NCI-H2081 treated with DMSO at 0.1 percent for 48 hours (cell line): ENCODE results near the gene COG6.

Experiments used
- DNase-seq: peaks from one replicate; lab custom pipeline; 2025; lab: John Stamatoyannopoulos, UW

The COG6 gene

DNA sequence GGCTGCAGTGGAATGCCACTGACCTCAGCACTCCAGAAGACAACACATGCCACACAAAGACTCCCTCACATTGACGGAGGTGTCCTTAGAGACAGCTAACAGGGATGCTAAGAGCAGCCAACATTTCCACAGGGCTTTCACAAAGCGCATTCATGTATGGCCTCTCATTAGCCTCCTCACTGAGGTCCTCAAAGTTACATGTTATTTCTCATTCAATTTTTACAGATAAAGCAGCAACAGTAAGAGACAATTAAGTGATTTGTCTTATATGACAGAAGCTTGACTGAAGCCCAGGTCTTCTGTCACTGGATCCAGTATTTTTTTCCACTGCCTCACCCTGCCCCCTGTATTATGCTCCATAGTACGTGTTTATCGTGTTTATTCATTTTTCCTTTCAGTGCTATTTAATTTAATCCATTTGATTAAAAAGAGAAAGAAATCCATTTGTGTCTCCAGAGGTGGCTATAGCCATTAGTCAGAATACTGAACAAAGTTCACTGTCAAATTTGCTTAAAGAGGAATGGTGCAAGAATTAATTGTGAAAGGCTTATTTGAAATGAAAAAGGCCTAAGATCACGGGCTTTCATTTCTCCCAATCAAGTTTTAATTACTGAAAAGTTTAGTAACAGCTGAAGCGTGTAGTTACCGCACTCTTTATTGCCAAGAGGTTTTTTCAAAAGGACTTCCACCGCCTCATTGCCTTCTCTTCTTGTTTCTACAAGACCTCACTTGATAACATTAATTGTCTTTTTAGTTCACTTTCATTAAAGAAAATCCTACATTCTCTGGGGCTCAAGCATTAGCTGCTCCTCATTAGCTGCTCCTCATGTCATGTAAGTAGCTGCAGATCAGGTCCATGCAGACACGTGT, 115.0 kb downstream of the COG6 start:
- no peak for DNase-seq

DNA sequence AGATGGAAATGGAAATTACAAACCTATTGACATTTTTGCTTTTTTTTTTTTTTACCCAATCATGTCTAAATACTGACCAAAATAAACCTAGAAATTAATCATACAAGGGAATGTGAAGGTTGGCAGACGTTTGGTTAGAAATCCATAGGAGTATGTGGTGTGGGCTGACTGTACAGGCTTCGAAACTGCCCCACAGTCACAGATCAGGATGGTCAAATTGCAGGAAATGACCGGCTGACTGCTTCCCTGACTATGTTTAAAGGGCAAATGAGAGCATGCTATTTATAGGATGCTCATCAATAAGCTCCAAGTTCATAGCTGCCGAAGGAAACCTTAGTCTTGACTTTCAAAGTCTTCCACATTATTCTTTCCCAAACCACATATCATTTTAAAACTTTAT, 118.4 kb downstream of the COG6 start:
- no peak for DNase-seq

DNA sequence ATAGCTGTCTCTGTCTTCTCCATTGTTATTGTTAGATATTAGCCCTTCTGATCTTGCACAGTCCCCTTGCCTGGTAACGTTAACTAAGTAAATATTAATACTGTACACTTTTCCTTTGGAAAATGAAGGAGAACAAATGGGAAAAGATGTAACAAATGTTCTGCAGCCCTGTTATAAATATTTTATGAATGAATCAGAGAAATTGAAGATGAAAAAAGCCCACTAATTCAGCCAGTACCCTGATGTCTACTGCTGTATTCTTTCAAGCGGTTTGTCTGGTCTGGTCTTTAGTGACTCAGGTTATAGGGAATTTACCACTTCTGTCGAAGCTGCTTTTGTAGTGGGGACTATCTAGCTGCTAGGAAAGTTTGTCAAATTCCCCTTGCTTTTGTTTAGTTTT, 121.0 kb downstream of the COG6 start:
- no peak for DNase-seq

DNA sequence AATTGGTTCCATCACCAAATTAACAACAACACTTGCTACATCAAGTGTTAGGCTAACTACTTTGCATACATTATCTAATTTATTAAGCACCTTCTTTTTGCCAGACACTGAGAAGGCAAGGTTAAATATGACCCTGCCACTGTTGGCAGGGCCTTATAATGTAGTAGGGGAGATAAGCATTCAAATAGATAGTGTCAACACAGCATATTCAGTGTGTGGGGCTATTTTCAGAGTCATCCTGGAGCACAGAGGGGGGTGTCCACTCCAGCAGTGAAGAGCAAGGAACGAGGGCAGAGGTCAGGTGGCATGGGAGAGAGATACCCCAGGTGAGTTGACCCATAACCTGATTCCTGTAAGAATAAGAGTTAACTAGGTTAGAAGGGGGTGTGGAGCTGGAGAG, 121.6 kb downstream of the COG6 start:
- DNase-seq, result no peak

DNA sequence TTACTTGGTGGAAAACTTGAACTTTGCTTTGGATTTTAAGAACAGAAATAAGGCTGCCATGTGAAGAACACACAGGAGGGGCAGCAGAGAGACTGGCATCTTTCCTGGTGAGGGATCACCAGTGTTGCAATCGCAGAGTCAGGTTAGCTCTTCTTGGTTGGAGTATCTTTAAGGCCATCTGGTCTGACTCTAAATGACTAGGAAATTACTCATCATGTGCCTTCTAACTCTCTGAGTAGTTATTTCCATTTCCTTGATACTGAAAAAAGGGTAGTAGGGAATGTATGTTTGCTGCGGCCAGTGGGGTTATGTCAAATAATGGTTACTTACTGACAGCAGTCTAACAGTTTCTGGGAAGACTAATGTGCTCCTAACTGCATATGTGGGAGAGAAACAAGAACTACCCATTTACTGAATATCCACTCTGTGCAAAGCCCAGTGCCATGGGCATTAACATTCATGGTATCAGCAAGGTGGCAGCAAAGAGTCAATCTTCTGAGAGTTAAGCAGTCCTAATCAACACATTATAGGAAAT, 122.1 kb downstream of the COG6 start:
- no peak for DNase-seq

DNA sequence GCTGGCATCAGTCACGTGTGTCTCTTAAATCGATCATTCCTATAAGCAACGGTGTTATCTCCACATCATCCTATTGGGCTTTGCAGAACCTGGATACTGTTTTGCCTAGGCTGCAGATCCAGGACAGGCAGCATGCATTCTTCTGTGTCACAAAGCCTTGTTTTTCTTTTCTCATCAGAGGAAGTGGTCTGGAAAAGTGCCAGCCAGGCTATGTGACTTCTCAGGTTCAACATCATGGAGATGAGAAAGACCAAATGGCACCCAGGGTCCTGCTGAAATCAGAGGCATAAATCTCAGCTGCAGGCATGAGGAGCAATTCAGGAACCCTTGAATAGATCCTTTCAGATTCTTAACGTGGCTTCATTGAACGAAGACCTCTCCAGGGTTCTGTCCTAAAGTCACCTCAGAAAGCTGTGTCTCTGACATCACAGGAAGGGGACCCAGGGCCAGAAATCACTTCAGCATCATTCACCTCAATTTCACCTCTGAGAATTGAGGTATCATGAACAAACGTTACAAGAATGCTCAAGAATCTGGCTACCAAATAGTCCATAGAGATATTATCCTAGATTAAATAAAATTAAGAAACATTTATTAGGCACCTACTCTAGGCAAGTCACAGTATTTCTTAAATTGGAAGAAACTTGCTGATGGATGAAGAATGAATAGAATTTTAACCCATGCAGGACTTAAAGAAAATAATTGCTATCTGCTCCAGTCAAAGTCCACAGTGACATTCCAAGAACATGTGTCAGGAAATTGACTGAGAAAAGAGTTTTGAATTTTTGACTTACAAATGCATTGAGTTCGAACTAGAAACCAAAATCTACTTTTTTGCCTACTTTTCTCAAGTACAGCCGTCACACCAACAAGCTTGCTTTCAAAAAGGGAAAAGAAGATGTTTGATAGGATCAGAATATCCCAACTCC, 124.1 kb downstream of the COG6 start:
- no peak for DNase-seq

DNA sequence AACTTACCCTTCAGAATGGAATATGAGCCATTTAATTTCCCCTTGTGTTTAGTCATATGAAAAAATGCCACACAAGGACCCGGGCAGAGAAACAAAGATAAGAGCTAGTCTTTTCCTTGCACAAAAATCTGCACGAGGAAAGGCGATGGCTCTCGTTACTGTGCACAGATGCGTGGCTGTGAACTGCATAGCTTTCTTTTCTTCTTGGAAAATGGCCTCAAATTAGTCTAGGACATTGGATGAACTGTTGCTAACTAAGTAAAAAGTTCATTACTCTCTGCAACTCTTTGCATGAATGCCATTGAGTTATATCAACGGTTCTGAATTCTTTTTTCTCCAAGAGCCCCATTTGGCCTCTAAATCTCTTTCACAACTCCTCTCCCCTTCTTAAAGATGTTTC, 125.2 kb downstream of the COG6 start:
- no peak for DNase-seq

DNA sequence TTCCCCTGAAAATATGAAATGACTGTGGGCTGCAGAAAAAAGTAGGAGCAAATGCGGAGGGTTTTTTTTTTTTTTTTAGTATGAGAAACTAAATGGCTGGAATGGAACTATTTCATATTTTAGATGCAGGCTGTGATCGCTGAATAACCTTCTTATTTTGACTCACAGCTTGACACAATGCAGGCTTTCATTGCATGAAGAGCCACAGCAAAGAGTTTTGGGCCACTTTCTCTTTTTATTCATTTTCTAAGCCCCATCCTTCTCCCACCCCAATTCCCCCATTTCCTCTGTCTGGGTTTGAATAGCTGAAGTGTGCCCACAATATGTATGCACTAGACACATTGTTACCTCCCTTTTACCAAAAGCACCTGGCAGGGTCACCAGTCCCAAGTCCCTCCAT, 125.9 kb downstream of the COG6 start:
- DNase-seq, result no peak

DNA sequence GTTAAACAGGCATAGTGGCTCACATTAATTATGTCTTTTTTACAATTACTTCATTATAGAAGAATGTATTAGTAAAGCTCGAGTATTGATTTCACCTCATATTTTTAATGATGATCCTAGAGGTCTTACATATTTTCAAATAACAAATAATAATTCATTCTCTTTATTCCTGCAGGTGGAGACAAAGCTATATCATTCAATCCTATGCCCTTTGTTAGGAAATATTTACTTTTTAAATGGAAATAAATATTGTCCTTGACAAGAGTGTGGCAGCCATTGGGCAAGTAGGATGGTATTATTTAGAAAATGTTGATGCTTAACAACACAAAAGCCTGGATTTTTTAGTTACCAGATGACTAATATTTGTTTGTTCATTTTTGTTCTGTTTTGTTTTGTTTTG, 127.6 kb downstream of the COG6 start:
- no peak for DNase-seq

DNA sequence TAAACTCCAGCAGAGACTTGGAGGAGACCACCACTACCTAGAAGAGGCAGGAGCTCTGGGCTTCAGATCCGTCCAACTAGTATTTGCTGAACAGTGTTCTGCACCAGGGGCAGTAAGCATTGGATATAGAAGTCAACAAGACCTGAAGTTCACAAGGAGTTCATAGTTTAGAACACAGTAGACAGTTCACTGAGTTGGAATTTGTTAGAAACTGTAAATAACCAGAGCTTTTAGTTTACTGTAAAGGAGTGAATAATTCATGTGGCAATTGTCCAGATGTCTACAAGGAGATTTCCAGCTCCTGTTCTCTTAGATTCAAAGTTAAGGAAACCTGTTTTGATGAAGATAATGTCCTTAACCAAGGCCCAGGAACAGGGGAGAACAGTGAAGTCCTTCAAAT, 128.9 kb downstream of the COG6 start:
- DNase-seq, result no peak

DNA sequence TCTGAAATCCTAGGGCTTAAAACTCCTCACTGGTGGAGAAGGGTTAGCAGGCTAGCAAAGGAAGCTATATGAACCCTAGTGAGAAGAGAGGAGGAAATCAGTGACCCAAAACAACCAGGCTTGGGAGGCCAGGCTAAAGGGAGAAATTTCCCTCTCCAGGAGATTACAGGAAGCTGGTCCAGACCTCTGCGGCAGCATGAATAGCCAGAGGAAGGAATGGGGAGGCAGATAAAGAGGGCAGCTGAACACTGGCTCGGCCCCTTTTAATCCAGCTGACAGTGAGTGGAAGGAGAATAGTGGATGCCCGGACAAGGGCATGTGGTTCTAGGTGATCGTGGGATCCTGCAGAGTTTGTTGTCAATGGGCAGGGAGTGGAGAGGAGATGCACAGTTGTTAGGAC, 130.6 kb downstream of the COG6 start:
- DNase-seq, result no peak

DNA sequence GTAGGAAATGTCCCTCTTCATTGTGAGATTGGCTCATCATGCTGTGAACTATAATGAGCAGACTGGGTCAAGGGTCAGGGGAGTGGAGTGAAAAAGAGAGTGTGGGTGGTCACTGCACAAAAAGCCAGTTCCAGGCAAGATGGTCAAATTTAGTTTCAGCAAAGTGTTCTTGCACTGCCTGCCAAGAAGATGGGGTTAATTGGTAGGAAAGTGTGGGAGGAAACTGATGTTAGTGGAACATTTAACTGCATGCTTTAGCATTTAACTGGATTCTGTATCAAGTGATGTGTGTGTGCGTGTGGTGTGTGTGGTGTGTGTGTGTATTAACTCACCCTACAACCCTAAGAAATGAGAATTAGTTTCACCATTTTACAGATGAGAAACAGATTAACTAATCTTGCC, 131.6 kb downstream of the COG6 start:
- no peak for DNase-seq

DNA sequence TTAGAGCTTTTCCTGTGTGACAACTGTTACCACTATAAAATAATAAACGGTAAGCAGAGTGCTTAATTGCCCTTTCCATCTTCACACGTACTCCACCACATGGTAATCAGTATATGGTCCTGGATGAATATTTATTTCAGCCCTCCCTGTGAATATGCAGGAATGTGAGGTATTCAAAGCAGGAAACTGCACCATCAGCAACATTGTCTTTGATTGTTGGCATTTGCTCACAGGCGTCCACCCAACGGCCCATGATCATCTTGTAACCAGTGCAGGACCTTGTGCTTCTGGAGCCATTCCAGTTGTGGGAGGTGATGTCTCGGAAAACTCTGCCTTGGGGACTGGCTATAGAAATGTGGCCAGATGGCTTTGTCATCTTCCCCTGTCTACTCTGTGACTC, 132.6 kb downstream of the COG6 start:
- no peak for DNase-seq

DNA sequence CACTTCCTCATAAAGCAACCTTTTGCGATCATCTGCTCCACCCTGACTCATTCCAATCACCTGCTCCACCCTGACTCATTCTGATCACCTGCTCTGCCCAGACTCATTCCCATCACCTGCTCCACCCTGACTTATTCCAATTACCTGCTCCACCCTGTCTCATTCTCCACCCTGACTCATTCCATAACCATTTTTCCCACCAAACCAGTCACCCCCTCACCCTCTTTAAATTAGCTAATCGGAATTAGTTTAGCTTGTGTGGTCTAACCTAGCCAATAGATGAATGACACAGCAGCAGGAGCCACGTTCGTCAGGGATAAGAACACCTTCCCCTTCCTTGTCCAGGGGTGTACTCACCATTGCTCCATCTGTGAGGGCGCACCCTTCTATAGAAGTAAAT, 134.0 kb downstream of the COG6 start:
- no peak for DNase-seq
